SK-N-SH treated with all-trans-retinoic acid at 6 μM for 48 hours (cell line): Measurements from ENCODE around the gene ANAPC13.

ENCODE experiments used
- ATAC-seq: fragments of 200-7000 bp; cut with Tn5 transposase; 3 replicates; pipeline ENCODE4 v1.9.1; 2020; ENCODE audit warnings: mild to moderate bottlenecking, moderate library complexity
- CREB5 ChIP-seq: fragments of 250-450 bp; sonication (Bioruptor Pico); IDR thresholded peaks from 2 replicates; pipeline ENCODE4 v1.5.1; 2020; ENCODE audit warnings: low read depth, mild to moderate bottlenecking, moderate library complexity
- CSDC2 ChIP-seq: fragments of 250-450 bp; sonication (Bioruptor Pico); IDR thresholded peaks from 2 replicates; pipeline ENCODE4 v1.5.0; 2020; ENCODE audit warnings: mild to moderate bottlenecking, moderate library complexity
- CSRNP3 ChIP-seq: fragments of 250-450 bp; sonication (Bioruptor Pico); IDR thresholded peaks from 2 replicates; pipeline ENCODE4 v1.5.1; 2021; ENCODE audit warnings: mild to moderate bottlenecking, moderate library complexity
- RARB ChIP-seq: fragments of 250-450 bp; sonication (Bioruptor Pico); IDR thresholded peaks from 2 replicates; pipeline ENCODE4 v1.8.0; 2021; ENCODE audit warnings: mild to moderate bottlenecking, moderate library complexity

ANAPC13 gene

GRCh38 chr3:134428401-134428800, 57.4 kb downstream of the ANAPC13 start:
- TF ChIP-seq CSDC2 (CRISPR knock-in tag) (no peak), RARB (no peak), CREB5 (CRISPR knock-in tag) (no peak), CSRNP3 (CRISPR knock-in tag) (no peak)
- ATAC-seq: no peak
